ENCODE results near the gene IFNAR1.

Gene IFNAR1

DNA sequence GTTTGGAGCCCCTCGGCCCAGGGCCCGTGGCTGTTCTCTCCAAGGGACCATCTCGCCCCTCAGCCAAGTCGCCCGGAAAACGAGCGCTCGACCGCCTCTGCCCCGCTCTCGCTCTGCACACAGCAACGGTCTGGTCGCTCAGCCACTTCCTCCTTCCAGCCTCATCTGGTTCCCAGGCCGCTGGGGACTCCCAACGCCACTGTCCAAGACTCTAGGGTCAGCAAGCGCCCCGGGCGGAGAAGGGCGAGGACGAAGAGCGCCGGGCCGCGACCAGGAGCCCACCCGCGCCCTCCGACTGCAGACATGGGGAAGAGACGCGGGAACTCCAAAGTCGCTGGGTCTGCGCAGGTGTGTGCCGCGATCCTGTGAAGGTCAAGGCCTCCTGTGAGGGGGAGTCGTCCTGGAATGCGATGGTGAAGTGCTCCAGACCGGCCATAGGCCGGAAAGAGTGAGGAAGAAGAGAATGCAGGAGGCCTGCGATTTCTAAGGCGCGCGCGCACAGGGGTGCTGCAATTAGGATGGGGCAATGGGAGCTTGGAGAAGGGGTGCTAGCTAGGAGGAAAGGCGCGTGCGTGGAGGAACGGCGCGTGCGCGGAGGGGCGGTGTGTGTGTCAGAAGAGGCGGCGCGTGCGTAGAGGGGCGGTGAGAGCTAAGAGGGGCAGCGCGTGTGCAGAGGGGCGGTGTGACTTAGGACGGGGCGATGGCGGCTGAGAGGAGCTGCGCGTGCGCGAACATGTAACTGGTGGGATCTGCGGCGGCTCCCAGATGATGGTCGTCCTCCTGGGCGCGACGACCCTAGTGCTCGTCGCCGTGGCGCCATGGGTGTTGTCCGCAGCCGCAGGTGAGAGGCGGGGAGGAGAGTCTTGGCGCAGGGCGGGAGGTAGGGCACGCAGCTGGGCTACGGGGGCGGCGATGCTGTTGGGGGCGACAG lies at the start of gene IFNAR1:
IFNAR1 (plus strand) TSS at position 680 of the 931 bp plus-strand sequence; CDS start at position 766, 86 bp downstream.
- DNase-seq = peak; percentile 99

DNA sequence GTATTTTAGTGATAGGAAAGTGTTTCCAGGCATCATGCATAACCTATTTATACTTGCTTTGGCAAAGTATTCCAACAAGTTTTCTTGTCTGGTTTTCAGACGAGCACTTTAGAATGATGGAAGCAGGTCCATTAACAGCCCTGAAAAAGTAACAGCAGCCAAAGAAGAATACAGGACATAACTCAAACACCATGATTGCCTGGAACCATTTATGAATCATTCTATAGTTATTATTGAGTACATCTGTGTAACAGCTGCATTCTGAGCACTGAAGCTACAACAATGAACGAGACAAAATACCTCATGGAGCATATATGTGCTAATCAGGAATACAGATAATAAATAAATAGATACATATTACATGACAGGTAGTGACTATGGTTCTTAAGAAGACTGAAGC lies 46.0 kb upstream of the IFNAR1 start:
- no peak for DNase-seq

DNA sequence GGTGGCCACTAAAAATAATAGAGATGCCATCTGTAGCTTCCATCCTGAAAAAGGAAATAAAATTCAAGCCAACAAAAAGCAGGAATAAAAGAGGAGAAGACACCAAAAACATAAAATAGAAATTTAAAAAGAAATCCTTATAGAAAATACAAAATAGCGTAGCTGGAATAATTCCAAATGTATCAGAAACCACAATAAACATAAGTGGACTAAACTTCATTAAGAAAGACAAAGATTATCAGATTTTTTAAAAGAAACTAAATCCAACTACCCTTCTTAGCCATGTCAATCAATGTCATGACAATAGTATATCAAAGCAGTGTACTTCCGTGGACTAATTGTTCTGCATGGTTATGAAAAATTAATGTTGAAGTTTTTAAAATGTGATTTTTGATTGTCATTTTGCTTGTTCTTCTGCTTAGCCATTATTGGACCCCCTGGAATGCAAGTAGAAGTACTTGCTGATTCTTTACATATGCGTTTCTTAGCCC lies 45.4 kb upstream of the IFNAR1 start:
- DNase-seq = no peak

DNA sequence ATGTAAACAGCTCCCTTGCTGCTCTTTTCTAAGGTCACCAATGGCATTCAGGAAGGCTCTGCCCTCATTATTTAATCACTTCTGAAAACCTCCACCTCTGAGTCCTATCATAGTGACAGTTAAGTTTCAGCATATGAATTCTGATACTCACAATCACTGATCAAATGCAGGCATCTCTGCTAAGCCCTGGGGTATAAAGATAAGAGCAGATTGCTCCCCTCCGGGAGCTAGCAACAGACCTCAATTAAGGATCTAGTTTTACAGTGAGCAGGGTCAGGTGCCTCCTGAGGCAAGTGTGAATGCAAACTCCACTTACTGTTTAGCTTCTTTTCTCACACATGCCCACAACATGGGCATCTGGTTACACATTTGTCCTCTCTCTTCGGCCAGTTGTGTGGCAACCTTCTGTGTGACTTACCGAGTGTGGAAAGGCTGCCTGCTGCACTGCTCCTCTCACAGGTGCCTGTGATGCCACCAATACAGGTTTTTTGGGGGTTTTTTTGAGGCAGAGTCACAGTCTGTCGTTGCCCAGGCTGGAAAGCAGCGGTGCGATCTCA lies 43.6 kb upstream of the IFNAR1 start:
- DNase-seq = no peak

DNA sequence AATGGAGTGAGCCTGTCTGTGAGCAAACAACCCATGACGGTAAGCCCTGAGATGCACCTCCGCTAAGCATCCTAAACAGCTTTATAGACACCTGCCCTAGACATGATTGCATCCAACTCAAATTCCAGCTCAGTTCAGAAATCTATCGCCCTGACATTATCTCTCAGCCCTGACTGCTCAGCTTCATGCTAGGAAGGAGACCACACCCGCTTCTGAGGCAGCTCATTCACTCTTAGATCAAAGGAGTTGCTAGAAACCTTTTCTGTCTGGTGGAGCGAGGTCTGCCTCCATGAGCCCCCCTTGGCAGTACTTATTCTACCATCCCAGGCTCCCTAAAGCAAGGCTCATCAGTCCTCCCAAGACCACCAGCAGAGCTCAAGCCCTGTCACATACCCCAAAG lies 41.6 kb upstream of the IFNAR1 start:
- DNase-seq = no peak

DNA sequence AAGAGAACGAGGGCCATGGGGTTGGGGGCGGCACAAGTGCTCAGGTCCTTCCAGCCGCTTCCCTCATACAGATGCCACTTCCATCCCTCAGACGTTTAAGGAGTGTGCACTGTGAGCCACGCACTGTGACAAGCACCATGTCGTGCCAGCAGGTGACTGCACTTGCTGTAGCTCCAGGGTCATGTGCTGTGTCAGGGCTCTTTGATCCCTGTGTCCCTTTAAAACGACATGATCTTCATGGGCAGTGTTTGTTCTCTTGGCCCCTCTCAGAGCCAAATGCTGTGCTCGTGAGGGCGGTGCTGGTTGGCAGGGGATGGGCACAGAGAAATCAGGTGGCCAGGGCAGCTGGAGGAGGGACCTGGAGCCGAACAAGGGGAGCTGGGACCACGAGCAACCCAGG lies 38.7 kb upstream of the IFNAR1 start:
- DNase-seq = no peak

DNA sequence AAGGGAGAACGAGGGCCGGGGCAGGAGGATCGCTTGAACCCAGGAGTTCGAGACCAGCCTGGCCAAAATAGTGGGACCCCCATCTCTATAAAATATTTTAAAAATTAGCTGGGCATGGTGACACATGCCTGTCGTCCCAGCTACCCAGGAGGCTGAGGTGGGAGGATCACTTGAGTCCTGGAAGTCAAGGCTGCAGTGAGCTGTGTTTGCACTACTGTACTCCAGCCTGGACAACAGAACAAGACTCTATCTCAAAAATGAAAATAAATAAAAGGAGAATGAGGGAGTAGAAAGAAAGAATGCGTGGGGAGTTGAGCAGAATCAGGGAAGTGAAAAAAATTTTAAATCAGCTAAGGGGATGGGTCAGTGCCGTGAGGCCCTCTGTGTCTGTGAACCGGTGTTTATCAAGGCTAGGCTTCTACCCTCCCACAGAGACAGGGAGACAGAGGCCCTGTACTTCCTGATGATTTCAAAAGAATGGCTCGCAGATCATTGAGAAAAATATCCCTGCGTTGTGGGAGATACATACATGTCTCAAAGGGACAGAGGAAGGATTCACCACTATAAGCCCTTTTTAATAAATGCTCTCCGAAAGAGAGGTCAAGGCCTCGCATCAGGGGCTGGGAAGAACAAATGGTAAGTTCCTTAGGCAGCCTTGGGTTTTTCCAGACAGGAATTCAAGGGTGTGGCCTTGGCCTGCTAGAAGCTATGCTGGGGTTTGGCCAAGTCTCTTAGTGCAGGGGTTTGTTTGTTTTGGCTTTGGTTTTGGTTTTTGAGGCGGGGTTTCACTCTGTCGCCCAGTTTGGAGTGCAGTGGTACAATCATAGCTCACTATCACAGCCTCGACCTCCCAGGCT lies 37.9 kb upstream of the IFNAR1 start:
- DNase-seq = peak; percentile 64

DNA sequence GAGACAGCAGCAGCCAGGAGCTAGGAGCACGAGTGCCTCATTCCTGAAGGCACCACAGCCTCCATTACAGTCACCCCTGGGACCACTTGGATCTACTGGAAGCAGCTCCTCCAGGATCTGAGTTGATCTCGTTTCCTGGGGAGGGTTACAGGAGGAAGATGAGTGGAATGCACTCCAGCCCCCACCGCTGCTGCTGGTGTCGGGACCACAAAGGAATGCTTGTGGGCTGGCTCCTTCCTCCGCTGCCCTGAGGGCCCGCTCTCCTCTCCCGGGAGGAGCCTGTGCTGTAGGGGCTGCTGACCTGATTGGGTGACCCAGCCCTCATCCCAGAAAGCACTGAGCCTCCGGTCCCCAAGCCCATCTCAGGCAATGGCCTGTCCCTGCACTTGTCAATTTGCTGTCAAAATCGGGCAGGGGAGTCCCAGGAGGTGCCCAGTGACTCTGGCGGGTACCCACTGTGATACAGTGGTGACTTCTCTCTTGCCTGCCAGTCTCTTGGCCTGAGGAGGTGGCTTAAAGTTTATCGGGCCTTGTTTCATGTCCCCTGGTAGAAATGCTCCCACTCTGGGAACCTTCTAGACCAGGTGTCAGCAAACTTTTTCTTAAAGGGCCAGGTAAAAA lies 35.5 kb upstream of the IFNAR1 start:
- no peak for DNase-seq

DNA sequence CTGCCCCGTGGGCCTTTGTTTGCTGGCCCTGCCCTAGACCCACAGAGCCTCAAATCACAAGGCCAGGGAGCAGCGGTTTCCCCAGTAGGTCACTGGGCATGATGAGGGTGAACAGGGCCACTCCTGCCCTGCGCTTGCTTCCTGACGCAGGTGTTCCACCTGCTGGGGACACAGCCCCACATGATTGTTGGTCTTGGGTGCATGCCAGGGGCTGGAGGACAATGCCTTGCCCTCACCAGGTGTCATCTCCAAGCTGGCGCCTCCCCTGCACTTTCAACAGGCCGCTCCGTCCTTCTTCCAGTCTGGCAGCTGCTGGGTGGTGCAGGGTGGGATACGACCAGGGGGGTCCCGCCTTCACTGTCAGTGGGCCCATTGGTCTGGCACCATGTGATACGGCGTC lies 34.3 kb upstream of the IFNAR1 start:
- no peak for DNase-seq

DNA sequence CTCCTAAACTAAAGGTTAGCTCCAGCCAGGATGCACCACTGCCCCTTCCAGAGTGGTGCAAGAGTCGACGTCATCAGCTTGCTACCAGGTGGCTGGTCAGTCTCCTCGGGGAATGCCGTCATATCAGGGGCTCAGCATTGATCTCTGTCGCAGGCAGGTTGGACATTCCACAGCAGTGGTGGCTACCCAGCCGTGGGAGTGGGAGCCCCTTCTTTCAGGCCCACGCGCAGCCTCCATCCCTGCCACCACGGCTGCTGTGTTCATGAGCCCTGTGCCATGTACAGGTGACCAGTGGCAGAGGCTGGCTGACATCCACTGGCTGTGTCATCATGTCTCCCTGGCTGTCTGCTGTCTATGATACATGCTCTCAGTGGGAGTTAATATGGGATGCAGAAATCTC lies 33.1 kb upstream of the IFNAR1 start:
- DNase-seq = no peak

DNA sequence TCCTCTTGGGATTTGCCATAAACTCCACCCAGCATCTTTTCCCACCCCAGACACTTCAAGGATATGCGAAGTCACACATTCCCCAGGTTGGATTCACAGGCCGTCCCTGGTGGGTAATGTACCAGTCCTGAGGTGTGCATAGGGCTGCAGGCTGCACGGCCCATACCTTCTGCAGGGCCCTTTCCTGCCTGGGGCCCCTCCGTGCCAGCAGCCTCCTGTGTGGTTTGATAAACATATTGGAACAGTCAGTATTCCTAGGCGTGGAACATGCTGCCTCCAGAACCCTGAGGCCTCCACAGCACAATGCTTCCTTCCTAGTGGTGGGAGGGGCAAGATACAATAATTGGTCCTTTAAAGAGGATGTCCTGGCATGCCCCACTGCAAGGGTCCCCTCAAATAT lies 32.0 kb upstream of the IFNAR1 start:
- DNase-seq = no peak

DNA sequence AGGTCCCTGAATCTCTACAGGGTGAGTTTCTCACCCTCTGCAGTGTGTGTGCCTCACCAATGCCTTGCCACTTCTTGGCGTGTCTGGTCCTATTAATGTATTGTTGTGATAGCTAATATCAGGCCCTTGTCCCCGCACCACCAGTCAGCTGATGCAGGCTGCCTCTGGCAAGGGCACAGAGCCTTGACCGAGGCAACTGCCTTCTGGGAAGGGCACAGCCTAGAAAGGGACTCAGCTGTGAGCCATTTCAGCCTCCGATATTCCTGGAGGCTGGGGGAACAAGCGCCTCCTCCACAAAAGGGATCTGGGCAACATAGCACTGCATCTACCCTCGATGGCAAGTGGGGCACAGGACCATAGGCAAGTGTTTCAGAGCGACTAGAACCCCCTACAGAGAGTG lies 31.6 kb upstream of the IFNAR1 start:
- DNase-seq = no peak

DNA sequence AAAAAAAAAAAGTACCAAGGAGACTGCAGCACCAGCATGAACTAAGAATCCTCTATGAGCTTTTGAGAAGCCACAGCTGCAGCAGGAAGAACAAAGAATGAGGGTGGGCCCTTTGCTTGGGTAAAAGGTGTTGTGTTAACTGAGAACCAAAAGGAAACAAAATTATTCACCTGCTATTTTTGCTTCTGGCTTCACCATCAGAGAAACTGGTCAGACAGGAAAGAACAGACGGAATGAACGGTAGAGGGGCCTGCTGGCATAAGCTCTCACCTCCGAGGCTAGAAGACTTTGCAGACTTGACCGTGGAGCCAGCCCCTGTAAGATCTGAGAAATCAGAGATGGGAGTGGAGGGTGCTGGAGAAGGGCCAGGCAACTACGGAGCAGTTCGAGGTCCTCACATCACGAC lies 31.0 kb upstream of the IFNAR1 start:
- no peak for DNase-seq

DNA sequence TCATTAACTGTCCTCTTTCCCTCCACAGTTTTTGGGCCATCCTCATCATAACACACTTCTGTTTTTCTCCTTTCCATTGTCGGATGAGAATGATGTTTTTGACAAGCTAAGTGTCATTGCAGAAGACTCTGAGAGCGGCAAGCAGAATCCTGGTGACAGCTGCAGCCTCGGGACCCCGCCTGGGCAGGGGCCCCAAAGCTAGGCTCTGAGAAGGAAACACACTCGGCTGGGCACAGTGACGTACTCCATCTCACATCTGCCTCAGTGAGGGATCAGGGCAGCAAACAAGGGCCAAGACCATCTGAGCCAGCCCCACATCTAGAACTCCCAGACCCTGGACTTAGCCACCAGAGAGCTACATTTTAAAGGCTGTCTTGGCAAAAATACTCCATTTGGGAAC lies 28.6 kb upstream of the IFNAR1 start:
- no peak for DNase-seq

DNA sequence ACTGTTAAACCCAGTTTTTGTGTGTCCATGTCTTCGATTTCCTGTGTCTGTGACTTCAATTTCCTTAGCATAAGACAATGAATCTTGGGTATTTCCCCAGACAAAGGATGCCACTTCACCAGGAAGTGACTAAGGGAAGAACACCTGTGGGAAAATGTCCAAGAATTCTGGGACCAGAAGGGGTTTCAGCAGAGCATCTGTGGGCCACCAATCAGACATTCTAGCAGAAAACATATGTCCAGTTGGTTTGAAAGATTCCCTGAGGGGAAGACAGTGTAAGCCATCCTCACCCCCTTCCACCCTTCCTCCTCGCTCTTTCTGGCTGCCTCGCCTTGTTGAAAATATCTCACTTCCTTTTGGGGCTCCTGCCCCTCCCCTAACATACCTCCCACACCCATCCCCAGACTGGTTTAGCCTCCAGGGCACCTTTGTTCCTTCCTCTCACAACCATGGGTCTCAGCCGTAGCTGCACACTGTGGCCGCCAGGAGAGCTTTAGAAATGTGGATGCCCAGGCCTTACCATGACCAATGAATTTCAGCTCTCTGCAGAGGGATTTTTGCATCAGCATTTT lies 25.5 kb upstream of the IFNAR1 start:
- no peak for DNase-seq

DNA sequence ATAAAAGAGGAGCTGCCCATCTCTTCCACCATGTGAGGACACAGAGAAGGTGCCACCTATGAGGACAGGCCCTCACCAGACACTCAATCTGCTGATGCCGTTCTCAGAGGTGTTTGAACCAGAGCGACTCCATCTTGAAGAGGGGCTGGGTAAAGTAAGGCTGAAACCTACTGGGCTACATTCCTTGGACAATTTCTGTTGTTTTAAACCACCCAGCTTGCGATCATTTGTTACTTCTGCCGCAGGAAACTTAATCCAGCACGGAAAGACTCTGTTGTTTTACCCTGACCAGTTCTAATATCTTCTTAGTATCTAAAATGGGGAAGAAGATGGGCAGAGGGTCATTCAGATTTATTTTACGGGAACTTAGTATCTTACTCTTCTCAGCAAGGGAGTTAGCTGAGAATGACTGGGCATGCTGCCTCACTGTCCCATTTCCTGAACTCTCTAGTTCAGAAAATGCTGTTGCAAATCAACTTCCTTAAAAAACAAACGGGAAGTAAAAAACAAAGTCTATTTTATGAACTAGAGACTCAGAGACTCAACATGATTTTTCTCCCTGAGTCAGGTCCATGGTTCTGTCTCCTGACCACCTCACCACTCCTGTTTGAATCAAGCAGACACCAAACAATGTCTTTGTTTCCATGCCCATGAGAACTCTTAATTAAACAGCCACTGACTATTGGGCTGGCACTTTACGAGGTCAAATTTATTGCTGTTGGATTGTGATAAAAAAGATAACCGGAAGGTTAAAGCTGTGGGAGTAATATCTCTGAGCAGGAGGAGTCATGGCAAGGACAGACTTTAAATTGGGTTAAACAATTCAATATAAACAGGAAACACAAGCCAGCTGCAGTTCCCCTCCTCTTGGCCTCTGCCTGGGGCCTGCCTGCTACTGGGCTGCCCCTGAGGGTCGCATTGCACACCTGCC lies 23.8 kb upstream of the IFNAR1 start:
- peak; percentile 40 for DNase-seq

DNA sequence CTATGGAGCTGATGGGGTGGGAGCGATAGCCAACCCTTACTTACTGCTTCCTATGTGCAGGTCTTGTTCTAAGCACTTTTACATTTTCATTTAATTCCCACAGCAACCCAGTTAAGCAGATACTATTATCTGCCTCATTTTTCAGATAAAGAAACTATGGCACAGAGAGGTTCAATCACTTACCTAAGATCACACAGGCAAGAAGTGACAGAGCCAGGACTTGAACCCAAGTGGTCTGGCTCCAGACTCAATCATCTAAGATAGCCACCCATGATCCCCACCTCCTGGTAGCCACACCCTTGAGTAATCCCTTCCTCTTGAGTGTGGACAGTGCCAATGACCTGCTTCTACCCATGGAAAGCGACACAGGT lies 23.2 kb upstream of the IFNAR1 start:
- DNase-seq = no peak

DNA sequence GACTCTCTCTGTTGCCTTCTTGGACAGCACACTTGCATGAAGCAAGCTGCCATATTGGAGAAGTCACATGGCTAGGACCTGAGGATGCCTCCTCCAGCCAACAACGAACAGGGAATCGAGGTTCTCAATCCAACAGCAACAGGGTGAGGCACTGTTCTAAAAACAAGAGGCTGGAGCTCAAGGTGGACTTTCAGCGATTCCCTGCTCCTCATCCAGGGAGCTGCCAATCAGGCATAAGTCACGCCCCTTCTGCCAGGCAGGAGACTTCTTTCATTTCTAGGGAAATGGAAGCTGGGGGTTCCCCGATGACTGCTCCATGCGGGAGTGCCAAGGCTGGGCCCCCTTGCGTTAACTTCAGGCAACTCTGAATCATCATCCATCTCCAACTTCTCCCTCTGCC lies 22.7 kb upstream of the IFNAR1 start:
- DNase-seq = no peak

DNA sequence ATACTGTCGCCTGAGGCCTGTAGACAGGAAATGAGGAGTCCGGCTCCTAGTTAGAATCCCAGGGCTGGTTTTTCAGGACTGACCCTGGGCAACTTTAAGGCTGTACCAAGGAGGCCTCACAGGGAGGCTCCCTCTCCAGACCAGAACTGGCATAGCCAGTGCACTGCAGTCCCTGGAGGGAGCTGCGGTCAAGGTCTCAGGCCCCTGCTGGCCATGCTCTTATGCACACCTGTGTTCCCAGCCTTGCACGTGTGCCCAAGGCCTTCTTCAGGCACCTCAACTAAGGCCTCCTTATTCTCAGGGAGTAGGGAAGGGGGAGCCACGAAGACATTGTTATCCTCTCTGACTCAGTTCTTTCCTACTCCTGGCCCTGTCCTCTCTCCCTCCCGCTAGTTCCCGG lies 22.0 kb upstream of the IFNAR1 start:
- no peak for DNase-seq

DNA sequence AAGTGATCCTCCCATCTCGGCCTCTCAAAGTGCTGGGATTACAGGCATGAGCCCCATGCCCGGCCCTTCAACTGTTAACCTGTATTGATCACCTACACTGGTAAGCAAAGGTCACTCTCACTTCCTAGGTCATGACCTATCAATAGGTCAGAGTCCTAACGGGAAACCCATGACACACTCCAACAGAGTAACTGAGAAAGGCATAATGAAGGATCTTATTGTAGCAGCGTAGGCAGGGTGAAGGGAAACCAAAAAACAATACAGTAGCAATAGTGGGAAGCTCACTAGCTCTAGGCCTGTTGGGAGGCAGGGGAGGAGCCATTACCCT lies 19.5 kb upstream of the IFNAR1 start:
- DNase-seq = no peak

DNA sequence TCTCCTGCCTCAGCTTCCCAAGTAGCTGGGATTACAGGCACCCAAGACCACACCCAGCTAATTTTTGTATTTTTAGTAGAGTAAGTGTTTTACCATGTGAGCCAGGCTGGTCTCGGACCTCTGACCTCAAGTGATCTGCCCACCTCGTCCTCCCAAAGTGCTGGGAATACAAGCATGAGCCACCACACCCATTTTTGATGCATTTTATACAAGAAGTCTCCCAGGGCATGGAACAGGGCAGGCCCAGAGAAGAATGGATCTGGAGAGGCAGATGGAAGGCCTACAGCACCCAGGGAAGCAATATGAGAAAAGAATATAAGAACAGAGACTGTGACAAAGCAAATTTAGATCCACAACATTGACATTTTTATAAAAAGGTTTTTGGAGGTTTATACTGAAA lies 18.8 kb upstream of the IFNAR1 start:
- no peak for DNase-seq

All from right hindlimb (tissue), 1 donor.